Vagina (tissue), 2 donors: ENCODE data around the gene MARVELD1.

ENCODE experiments used
- CTCF ChIP-seq, 3 experiments: fragments of 450-650 bp in 2 of 3; fragments of 200-600 bp in 1 of 3; sonication (generic) in 1 of 3; IDR thresholded peaks; one replicate each; pipeline ENCODE4 v1.5.1; 2017 to 2019; ENCODE audit warnings: antibody characterized with exemption in 3 of 3, mild to moderate bottlenecking in 2 of 3, moderate library complexity in 2 of 3
- POLR2A ChIP-seq, 2 donors: fragments of 450-650 bp; IDR thresholded peaks; one replicate each; pipeline ENCODE4 v1.6.1; 2017; ENCODE audit warnings: antibody characterized with exemption in 2 of 2, mild to moderate bottlenecking in 2 of 2, moderate library complexity in 2 of 2

DNA sequence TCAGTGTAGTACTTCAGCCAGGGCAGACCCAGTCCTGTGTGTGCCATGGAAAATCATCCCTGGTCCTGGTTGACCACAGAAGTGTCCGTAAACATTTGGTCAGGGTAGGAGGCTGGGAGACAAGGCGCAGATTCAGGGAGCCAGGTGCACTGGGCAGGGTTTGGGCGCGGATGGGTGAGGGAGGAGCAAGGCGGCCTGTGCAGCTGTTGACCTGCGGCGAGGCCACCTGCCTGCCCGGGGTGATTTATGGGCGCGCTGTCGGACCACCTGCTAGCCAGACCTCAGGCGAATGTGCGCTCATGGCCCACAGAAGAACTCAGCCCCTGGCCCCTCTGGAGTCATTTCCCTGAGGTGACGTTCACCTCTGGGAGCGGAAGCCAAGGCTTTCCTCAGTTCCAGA is 51.7 kb downstream of the MARVELD1 start:
- no peak for TF ChIP-seq CTCF (IDR thresholded peaks at IDR 0.05)
- no peak for TF ChIP-seq POLR2A (IDR thresholded peaks at IDR 0.05)
